HL-60 (cell line): ENCODE measurements around the gene SMARCE1.

ENCODE experiments used
- DNase-seq, 2 experiments: peaks; one replicate each; pipeline ENCODE4 v3.0.0-alpha.2; 2010 to 2020; ENCODE audit warnings: low read depth in 1 of 2, low spot score in 1 of 2
- H3K27ac ChIP-seq: fragments of 250-450 bp; sonication (Bioruptor Pico); replicated peaks from 2 replicates; pipeline ENCODE4 v1.5.1; 2020; ENCODE audit warnings: mild to moderate bottlenecking, moderate library complexity
- H3K27me3 ChIP-seq: fragments of 250-450 bp; sonication (Bioruptor Pico); 2 replicates; pipeline ENCODE4 v1.5.1; 2021; ENCODE audit warnings: mild to moderate bottlenecking, moderate library complexity; ENCODE audit not compliant: insufficient read depth, poor library complexity, severe bottlenecking
- H3K4me3 ChIP-seq: replicated peaks from 2 replicates; pipeline ENCODE4 v1.5.1; 2011; ENCODE audit warnings: mild to moderate bottlenecking, control low read depth, low read length; ENCODE audit not compliant: insufficient read depth
- GABPA ChIP-seq: IDR thresholded peaks from 2 replicates; pipeline ENCODE4 v1.6.1; 2012; ENCODE audit warnings: low read depth
- POLR2AphosphoS5 ChIP-seq: IDR thresholded peaks from 2 replicates; pipeline ENCODE4 v1.6.1; 2012; ENCODE audit warnings: low read depth
- SPI1 ChIP-seq: IDR thresholded peaks from 2 replicates; pipeline ENCODE4 v1.6.1; 2012; ENCODE audit warnings: low read depth, mild to moderate bottlenecking, borderline replicate concordance
- TF ChIP-seq, protein P1 (sequence below): IDR thresholded peaks from 2 replicates; pipeline ENCODE4 v1.6.1; 2012; ENCODE audit warnings: low read depth; ENCODE audit not compliant: insufficient replicate concordance
- TF ChIP-seq, protein P2 (sequence below): IDR thresholded peaks from one replicate; pipeline ENCODE4 v1.5.1; 2011; ENCODE audit warnings: low read length, control low read depth, inconsistent platforms; ENCODE audit not compliant: insufficient read depth

SMARCE1 gene

DNA sequence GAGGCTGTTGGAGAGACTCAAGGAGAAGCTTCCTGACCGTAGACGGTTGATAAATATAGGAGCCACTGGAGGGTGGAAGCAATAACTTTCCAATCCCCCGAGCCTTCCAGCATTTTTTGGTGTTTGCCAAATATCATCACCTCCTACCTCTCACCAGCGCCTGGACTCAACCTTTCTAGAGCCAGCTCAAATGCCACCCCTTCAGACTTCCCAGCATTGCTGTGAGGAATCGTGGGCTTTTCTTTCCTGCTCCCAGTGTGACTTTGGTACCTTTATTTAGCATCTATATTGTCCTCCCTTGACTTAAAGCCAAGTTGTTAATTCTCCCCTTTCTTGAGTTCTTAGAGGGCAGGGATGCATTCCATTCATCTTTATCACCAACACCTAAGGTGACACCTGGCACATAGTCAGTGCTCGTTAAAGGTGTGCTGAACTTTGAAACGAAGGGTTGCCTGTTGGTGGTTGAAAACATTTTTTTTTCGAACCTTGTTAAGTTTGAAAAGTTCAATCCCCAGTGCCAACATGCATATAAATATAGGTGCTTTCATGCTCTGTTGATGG, 47.1 kb downstream of the SMARCE1 start:
- Histone ChIP-seq H3K4me3 (no peak overlapping the region), H3K27ac (no peak overlapping the region), H3K27me3 (no peaks in the 10 kb centered on the region)
- TF ChIP-seq GABPA, result no peak
- TF ChIP-seq, protein P1, sequence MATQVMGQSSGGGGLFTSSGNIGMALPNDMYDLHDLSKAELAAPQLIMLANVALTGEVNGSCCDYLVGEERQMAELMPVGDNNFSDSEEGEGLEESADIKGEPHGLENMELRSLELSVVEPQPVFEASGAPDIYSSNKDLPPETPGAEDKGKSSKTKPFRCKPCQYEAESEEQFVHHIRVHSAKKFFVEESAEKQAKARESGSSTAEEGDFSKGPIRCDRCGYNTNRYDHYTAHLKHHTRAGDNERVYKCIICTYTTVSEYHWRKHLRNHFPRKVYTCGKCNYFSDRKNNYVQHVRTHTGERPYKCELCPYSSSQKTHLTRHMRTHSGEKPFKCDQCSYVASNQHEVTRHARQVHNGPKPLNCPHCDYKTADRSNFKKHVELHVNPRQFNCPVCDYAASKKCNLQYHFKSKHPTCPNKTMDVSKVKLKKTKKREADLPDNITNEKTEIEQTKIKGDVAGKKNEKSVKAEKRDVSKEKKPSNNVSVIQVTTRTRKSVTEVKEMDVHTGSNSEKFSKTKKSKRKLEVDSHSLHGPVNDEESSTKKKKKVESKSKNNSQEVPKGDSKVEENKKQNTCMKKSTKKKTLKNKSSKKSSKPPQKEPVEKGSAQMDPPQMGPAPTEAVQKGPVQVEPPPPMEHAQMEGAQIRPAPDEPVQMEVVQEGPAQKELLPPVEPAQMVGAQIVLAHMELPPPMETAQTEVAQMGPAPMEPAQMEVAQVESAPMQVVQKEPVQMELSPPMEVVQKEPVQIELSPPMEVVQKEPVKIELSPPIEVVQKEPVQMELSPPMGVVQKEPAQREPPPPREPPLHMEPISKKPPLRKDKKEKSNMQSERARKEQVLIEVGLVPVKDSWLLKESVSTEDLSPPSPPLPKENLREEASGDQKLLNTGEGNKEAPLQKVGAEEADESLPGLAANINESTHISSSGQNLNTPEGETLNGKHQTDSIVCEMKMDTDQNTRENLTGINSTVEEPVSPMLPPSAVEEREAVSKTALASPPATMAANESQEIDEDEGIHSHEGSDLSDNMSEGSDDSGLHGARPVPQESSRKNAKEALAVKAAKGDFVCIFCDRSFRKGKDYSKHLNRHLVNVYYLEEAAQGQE, result no peak
- TF ChIP-seq, protein P2, sequence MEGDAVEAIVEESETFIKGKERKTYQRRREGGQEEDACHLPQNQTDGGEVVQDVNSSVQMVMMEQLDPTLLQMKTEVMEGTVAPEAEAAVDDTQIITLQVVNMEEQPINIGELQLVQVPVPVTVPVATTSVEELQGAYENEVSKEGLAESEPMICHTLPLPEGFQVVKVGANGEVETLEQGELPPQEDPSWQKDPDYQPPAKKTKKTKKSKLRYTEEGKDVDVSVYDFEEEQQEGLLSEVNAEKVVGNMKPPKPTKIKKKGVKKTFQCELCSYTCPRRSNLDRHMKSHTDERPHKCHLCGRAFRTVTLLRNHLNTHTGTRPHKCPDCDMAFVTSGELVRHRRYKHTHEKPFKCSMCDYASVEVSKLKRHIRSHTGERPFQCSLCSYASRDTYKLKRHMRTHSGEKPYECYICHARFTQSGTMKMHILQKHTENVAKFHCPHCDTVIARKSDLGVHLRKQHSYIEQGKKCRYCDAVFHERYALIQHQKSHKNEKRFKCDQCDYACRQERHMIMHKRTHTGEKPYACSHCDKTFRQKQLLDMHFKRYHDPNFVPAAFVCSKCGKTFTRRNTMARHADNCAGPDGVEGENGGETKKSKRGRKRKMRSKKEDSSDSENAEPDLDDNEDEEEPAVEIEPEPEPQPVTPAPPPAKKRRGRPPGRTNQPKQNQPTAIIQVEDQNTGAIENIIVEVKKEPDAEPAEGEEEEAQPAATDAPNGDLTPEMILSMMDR, result no peak
- no peak for TF ChIP-seq SPI1
- TF ChIP-seq POLR2AphosphoS5, result no peak
- DNase-seq, result no peak

DNA sequence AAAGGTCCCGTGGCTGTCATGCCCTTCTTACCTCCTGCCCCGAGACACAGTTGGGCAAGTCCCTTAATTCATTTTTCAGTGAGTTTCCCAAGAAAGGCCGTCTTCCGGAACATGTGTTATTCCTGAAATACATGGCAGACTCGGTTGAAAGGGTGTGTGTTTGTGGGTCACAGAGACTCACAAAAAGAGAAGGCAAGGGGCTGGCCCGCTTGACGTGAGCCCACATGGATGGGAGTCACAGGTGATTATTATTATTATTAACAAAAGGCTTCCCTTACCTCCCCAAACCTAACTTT, 48.2 kb downstream of the SMARCE1 start:
- TF ChIP-seq, protein P1, result no peak
- TF ChIP-seq GABPA (no peak), POLR2AphosphoS5 (no peak), SPI1 (no peak)
- TF ChIP-seq, protein P2, result no peak
- no peak for DNase-seq
- H3K4me3 ChIP-seq, result no peak overlapping the region
- H3K27ac ChIP-seq, result no peak overlapping the region
- H3K27me3 ChIP-seq, result no peaks in the 10 kb centered on the region

DNA sequence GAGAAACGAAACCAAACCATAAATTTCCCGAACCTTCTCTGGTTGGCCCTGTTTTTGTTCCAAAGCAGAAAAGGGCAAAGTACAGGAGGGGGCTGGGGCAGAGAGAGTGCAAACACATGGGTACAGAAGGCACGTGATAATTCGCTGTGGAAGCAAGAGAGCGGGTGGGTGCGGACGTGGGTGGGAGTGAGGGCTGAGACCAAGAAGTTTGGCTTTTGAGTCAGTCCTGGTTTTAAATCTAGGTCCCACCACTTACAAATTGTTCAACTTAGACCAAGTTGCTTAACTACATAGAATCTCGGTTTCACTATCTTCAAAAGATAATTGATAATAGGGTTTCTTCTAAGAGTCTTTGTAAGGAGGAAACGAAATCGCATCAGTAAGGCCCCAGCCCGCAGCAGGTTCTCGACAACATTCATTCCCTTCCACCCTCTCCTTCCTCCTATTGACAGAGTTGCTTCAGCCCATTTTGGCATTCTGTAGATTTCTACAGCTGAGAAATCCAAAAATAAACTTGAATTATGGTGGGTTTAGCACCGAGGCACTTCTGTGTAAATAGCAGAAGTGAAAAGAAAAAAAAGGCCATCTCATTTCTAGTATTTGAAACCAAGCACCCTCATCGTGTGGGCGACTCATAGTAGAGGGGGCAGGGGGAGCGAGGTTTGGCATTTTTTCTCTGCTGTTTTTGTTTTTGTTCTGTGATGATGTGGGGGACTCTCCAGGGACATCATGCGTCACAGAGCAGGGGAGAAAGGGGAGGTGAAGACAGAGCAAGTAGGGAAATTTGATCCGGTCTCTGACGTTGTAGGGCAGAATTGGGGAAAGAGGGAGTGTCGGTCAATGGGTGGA, 48.8 kb downstream of the SMARCE1 start:
- H3K27me3 ChIP-seq, result no peaks in the 10 kb centered on the region
- TF ChIP-seq, protein P1, result no peak
- TF ChIP-seq GABPA (no peak), SPI1 (0 out of 2 replicates have a peak, but pooled peaks have one; percentile 10), POLR2AphosphoS5 (no peak)
- TF ChIP-seq, protein P2, result no peak
- no peak overlapping the region for H3K27ac ChIP-seq
- no peak overlapping the region for H3K4me3 ChIP-seq
- no peak for DNase-seq
